ENCODE measurements around the gene FAM241A.
A peak's percentile ranks its signal among the peaks of the same experiment; 100 is the strongest.
"Not testable (repeated sequence)": the region's sequence is repeated elsewhere in the genome, so short reads cannot be mapped to it uniquely, and the experiment has no call there.

The FAM241A gene
- 7.9 to 18.2 (median 9.7) reads per million in 3 donors for total RNA-seq

GRCh38 chr4:112145326-112145789, at the start of gene FAM241A:
Gene FAM241A, plus strand, starts transcription at chr4:112145454. Its CDS starts 127 bp downstream, at chr4:112145581.
- H3K9me3 ChIP-seq (ENCODE audit: control insufficient read depth, low read length), result no peaks in the 10 kb centered on the region
- no peaks in the 10 kb centered on the region for H3K27me3 ChIP-seq (replicated peaks; ENCODE audit: control insufficient read depth, insufficient read depth, low read length, poor library complexity, severe bottlenecking)
- H3K27ac ChIP-seq (ENCODE audit: insufficient read depth, low read length, poor library complexity, severe bottlenecking), result peak within 1 kb of the TSS; percentile 89
- peaks cover 9% of the 10 kb centered on the region for H3K4me1 ChIP-seq (ENCODE audit: control insufficient read depth, insufficient read depth, low read length, poor library complexity, severe bottlenecking)
- peak; percentile 82 to 84 (median 82) for DNase-seq
- H3K36me3 ChIP-seq (ENCODE audit: control insufficient read depth, insufficient read depth, low read length), result no peaks in the 10 kb centered on the region
- H3K4me3 ChIP-seq (ENCODE audit: insufficient read depth, low read depth, low read length, poor library complexity, severe bottlenecking), result peak within 1 kb of the TSS; percentile 92

GRCh38 chr4:112098841-112099530, 46.3 kb upstream of the FAM241A start:
- Histone ChIP-seq H3K4me1 (ENCODE audit: control insufficient read depth, insufficient read depth, low read length, poor library complexity, severe bottlenecking) (no peaks in the 10 kb centered on the region), H3K4me3 (ENCODE audit: insufficient read depth, low read depth, low read length, poor library complexity, severe bottlenecking) (no peak overlapping the region), H3K9me3 (ENCODE audit: control insufficient read depth, low read length) (no peaks in the 10 kb centered on the region)

GRCh38 chr4:112099701-112100297, 45.5 kb upstream of the FAM241A start:
- Histone ChIP-seq H3K27me3 (replicated peaks; ENCODE audit: control insufficient read depth, insufficient read depth, low read length, poor library complexity, severe bottlenecking) (no peaks in the 10 kb centered on the region), H3K36me3 (ENCODE audit: control insufficient read depth, insufficient read depth, low read length) (no peaks in the 10 kb centered on the region), H3K9me3 (ENCODE audit: control insufficient read depth, low read length) (no peaks in the 10 kb centered on the region), H3K4me3 (ENCODE audit: insufficient read depth, low read depth, low read length, poor library complexity, severe bottlenecking) (no peak overlapping the region), H3K27ac (ENCODE audit: insufficient read depth, low read length, poor library complexity, severe bottlenecking) (no peak overlapping the region), H3K4me1 (ENCODE audit: control insufficient read depth, insufficient read depth, low read length, poor library complexity, severe bottlenecking) (no peaks in the 10 kb centered on the region)
- DNase-seq, result no peak

More at GRCh38 chr4:112098841-112099530, 46.3 kb upstream of the FAM241A start:
- Histone ChIP-seq H3K36me3 (ENCODE audit: control insufficient read depth, insufficient read depth, low read length) (no peaks in the 10 kb centered on the region), H3K27ac (ENCODE audit: insufficient read depth, low read length, poor library complexity, severe bottlenecking) (no peak overlapping the region), H3K27me3 (replicated peaks; ENCODE audit: control insufficient read depth, insufficient read depth, low read length, poor library complexity, severe bottlenecking) (no peaks in the 10 kb centered on the region)
- no peak for DNase-seq

- Histone ChIP-seq H3K9me3 (ENCODE audit: control insufficient read depth, low read length) (no peaks in the 10 kb centered on the region), H3K36me3 (ENCODE audit: control insufficient read depth, insufficient read depth, low read length) (no peaks in the 10 kb centered on the region), H3K27ac (ENCODE audit: insufficient read depth, low read length, poor library complexity, severe bottlenecking) (no peak overlapping the region), H3K4me3 (ENCODE audit: insufficient read depth, low read depth, low read length, poor library complexity, severe bottlenecking) (no peak overlapping the region), H3K4me1 (ENCODE audit: control insufficient read depth, insufficient read depth, low read length, poor library complexity, severe bottlenecking) (no peaks in the 10 kb centered on the region), H3K27me3 (replicated peaks; ENCODE audit: control insufficient read depth, insufficient read depth, low read length, poor library complexity, severe bottlenecking) (no peaks in the 10 kb centered on the region)
- DNase-seq, result no peak
Measured at GRCh38 chr4:112102875-112103370, 42.3 kb upstream of the FAM241A start.

- Histone ChIP-seq H3K27ac (ENCODE audit: insufficient read depth, low read length, poor library complexity, severe bottlenecking) (no peak overlapping the region), H3K27me3 (replicated peaks; ENCODE audit: control insufficient read depth, insufficient read depth, low read length, poor library complexity, severe bottlenecking) (no peaks in the 10 kb centered on the region)
- DNase-seq, result no peak
Measured at GRCh38 chr4:112105201-112105969, 39.9 kb upstream of the FAM241A start.

GRCh38 chr4:112109360-112110058, 35.7 kb upstream of the FAM241A start:
- no peak for DNase-seq
- Histone ChIP-seq H3K4me3 (ENCODE audit: insufficient read depth, low read depth, low read length, poor library complexity, severe bottlenecking) (no peak overlapping the region), H3K36me3 (ENCODE audit: control insufficient read depth, insufficient read depth, low read length) (no peaks in the 10 kb centered on the region), H3K27ac (ENCODE audit: insufficient read depth, low read length, poor library complexity, severe bottlenecking) (no peak overlapping the region), H3K27me3 (replicated peaks; ENCODE audit: control insufficient read depth, insufficient read depth, low read length, poor library complexity, severe bottlenecking) (no peaks in the 10 kb centered on the region), H3K4me1 (ENCODE audit: control insufficient read depth, insufficient read depth, low read length, poor library complexity, severe bottlenecking) (no peaks in the 10 kb centered on the region), H3K9me3 (ENCODE audit: control insufficient read depth, low read length) (no peaks in the 10 kb centered on the region)

More at GRCh38 chr4:112105201-112105969, 39.9 kb upstream of the FAM241A start:
- H3K4me1 ChIP-seq (ENCODE audit: control insufficient read depth, insufficient read depth, low read length, poor library complexity, severe bottlenecking), result no peaks in the 10 kb centered on the region
- no peak overlapping the region for H3K4me3 ChIP-seq (ENCODE audit: insufficient read depth, low read depth, low read length, poor library complexity, severe bottlenecking)
- no peaks in the 10 kb centered on the region for H3K9me3 ChIP-seq (ENCODE audit: control insufficient read depth, low read length)
- no peaks in the 10 kb centered on the region for H3K36me3 ChIP-seq (ENCODE audit: control insufficient read depth, insufficient read depth, low read length)

GRCh38 chr4:112110059-112110425, 35.2 kb upstream of the FAM241A start:
- Histone ChIP-seq H3K4me1 (ENCODE audit: control insufficient read depth, insufficient read depth, low read length, poor library complexity, severe bottlenecking) (no peaks in the 10 kb centered on the region), H3K27me3 (replicated peaks; ENCODE audit: control insufficient read depth, insufficient read depth, low read length, poor library complexity, severe bottlenecking) (no peaks in the 10 kb centered on the region), H3K4me3 (ENCODE audit: insufficient read depth, low read depth, low read length, poor library complexity, severe bottlenecking) (no peak overlapping the region), H3K36me3 (ENCODE audit: control insufficient read depth, insufficient read depth, low read length) (no peaks in the 10 kb centered on the region), H3K27ac (ENCODE audit: insufficient read depth, low read length, poor library complexity, severe bottlenecking) (no peak overlapping the region), H3K9me3 (ENCODE audit: control insufficient read depth, low read length) (no peaks in the 10 kb centered on the region)
- no peak for DNase-seq

- Histone ChIP-seq H3K27me3 (replicated peaks; ENCODE audit: control insufficient read depth, insufficient read depth, low read length, poor library complexity, severe bottlenecking) (no peaks in the 10 kb centered on the region), H3K9me3 (ENCODE audit: control insufficient read depth, low read length) (no peaks in the 10 kb centered on the region), H3K27ac (ENCODE audit: insufficient read depth, low read length, poor library complexity, severe bottlenecking) (no peak overlapping the region), H3K4me1 (ENCODE audit: control insufficient read depth, insufficient read depth, low read length, poor library complexity, severe bottlenecking) (no peaks in the 10 kb centered on the region), H3K4me3 (ENCODE audit: insufficient read depth, low read depth, low read length, poor library complexity, severe bottlenecking) (no peak overlapping the region), H3K36me3 (ENCODE audit: control insufficient read depth, insufficient read depth, low read length) (no peaks in the 10 kb centered on the region)
- no peak for DNase-seq
Measured at GRCh38 chr4:112111306-112111705, 33.9 kb upstream of the FAM241A start.

GRCh38 chr4:112112095-112112494, 33.2 kb upstream of the FAM241A start:
- not testable (repeated sequence) for DNase-seq; H3K36me3 ChIP-seq (ENCODE audit: control insufficient read depth, insufficient read depth, low read length); H3K4me3 ChIP-seq (ENCODE audit: insufficient read depth, low read depth, low read length, poor library complexity, severe bottlenecking); H3K9me3 ChIP-seq (ENCODE audit: control insufficient read depth, low read length); H3K27me3 ChIP-seq (replicated peaks; ENCODE audit: control insufficient read depth, insufficient read depth, low read length, poor library complexity, severe bottlenecking); H3K4me1 ChIP-seq (ENCODE audit: control insufficient read depth, insufficient read depth, low read length, poor library complexity, severe bottlenecking); H3K27ac ChIP-seq (ENCODE audit: insufficient read depth, low read length, poor library complexity, severe bottlenecking)

Measured in effector memory CD4-positive, alpha-beta T cell (primary cell).